SK-N-SH (cell line): ENCODE measurements around the gene M6PR. TPM values are rescaled to one million over a fixed set of nuclear protein-coding genes. Genes with fewer than 3 reads are reported as not detected.

Source experiments
- CTCF ChIA-PET: fragments of 300-600, 350-600 bp; formaldehyde crosslinking; extraction: SDS; loops from one replicate; lab custom pipeline; 2021; lab: Yijun Ruan, JAX
- POLR2A ChIA-PET: fragments of 350-600 bp; sonication (Branson Sonifier 250); formaldehyde crosslinking; extraction: SDS; loops from one replicate; lab custom pipeline; 2020; ENCODE audit warnings: antibody characterized with exemption, inconsistent platforms; lab: Yijun Ruan, JAX
- DNase-seq: peaks from one replicate; pipeline ENCODE4 v3.0.0; 2012
- H2AFZ ChIP-seq: fragments of 200-600 bp; sonication (generic); 2 replicates; pipeline ENCODE4 v1.8.1; 2016; ENCODE audit warnings: antibody characterized with exemption, mild to moderate bottlenecking, low read depth
- H3F3A ChIP-seq: fragments of 200-600 bp; sonication (generic); replicated peaks from 2 replicates; pipeline ENCODE3; 2016; ENCODE audit warnings: antibody characterized with exemption, mild to moderate bottlenecking; ENCODE audit not compliant: insufficient read depth
- H3K27ac ChIP-seq, 2 experiments: fragments of 200-500 bp in 1 of 2; fragments of 200-600 bp in 1 of 2; sonication (Bioruptor generic) in 1 of 2; sonication (generic), shearing (Covaris generic) in 1 of 2; 2 replicates each; pipeline versions ENCODE4 v1.5.1 to v1.6.1; 2014 to 2016; ENCODE audit warnings: low read depth in 2 of 2, inconsistent platforms in 1 of 2, low read length in 1 of 2, mild to moderate bottlenecking in 1 of 2, mixed read lengths in 1 of 2
- H3K27me3 ChIP-seq: fragments of 200-600 bp; sonication (generic), shearing (Covaris generic); 2 replicates; pipeline ENCODE4 v1.6.1; 2016; ENCODE audit warnings: mixed run types; ENCODE audit not compliant: insufficient read depth
- H3K36me3 ChIP-seq, 2 experiments: fragments of 200-500 bp in 1 of 2; fragments of 200-600 bp in 1 of 2; sonication (Bioruptor generic) in 1 of 2; sonication (generic) in 1 of 2; replicated peaks in 1 of 2; 2 replicates each; pipeline versions ENCODE3 to v1.5.1; 2014 to 2016; ENCODE audit warnings: low read length in 1 of 2, mild to moderate bottlenecking in 1 of 2; ENCODE audit not compliant: insufficient read depth in 2 of 2, control insufficient read depth in 1 of 2
- H3K4me1 ChIP-seq, 2 experiments: fragments of 200-500 bp in 1 of 2; fragments of 200-600 bp in 1 of 2; sonication (Bioruptor generic) in 1 of 2; sonication (generic), shearing (Covaris generic) in 1 of 2; 2 replicates each; pipeline versions ENCODE4 v1.5.1 to v1.6.1; 2014 to 2016; ENCODE audit warnings: low read depth in 1 of 2, low read length in 1 of 2, mixed run types in 1 of 2; ENCODE audit not compliant: insufficient read depth in 2 of 2, control insufficient read depth in 1 of 2
- H3K4me2 ChIP-seq: fragments of 200-600 bp; sonication (generic), shearing (Covaris generic); 2 replicates; pipeline ENCODE4 v1.6.1; 2017; ENCODE audit warnings: mixed run types
- H3K4me3 ChIP-seq, 2 experiments: fragments of 200-500 bp in 1 of 2; fragments of 200-600 bp in 1 of 2; sonication (Bioruptor generic) in 1 of 2; sonication (generic), shearing (Covaris generic) in 1 of 2; 2 replicates each; pipeline versions ENCODE4 v1.5.1 to v1.8.1; 2014 to 2016; ENCODE audit warnings: low read depth in 2 of 2, inconsistent platforms in 1 of 2, low read length in 1 of 2, mild to moderate bottlenecking in 1 of 2, mixed read lengths in 1 of 2, moderate library complexity in 1 of 2
- H3K79me2 ChIP-seq: fragments of 200-600 bp; sonication (generic); 2 replicates; pipeline ENCODE4 v1.8.1; 2017; ENCODE audit warnings: mild to moderate bottlenecking; ENCODE audit not compliant: insufficient read depth
- H3K9ac ChIP-seq: fragments of 200-600 bp; sonication (generic); 2 replicates; pipeline ENCODE4 v1.6.1; 2017; ENCODE audit warnings: mixed run types
- H3K9me2 ChIP-seq: fragments of 200-600 bp; sonication (generic); 2 replicates; pipeline ENCODE4 v1.6.1; 2017; ENCODE audit warnings: mixed run types
- H3K9me3 ChIP-seq: fragments of 200-600 bp; sonication (generic); 2 replicates; pipeline ENCODE4 v1.6.1; 2017; ENCODE audit warnings: mixed run types, mild to moderate bottlenecking, moderate library complexity
- H4K20me1 ChIP-seq: fragments of 200-600 bp; sonication (generic); 2 replicates; pipeline ENCODE4 v1.6.1; 2017; ENCODE audit warnings: mild to moderate bottlenecking, mixed run types; ENCODE audit not compliant: insufficient read depth
- CTCF ChIP-seq: fragments of 200-600 bp; sonication (generic); IDR thresholded peaks from 2 replicates; pipeline ENCODE4 v1.6.1; 2017; ENCODE audit warnings: antibody characterized with exemption, mild to moderate bottlenecking, moderate library complexity
- FOSL2 ChIP-seq: IDR thresholded peaks from 2 replicates; pipeline ENCODE4 v1.4.0; 2012; ENCODE audit warnings: low read depth, mild to moderate bottlenecking, moderate library complexity, borderline replicate concordance
- FOXJ3 ChIP-seq: sonication (generic); formaldehyde crosslinking; IDR thresholded peaks from 2 replicates; pipeline ENCODE4 v1.5.1; 2020; ENCODE audit warnings: mild to moderate bottlenecking, missing genetic modification reagents
- GATA2 ChIP-seq: sonication (generic); formaldehyde crosslinking; IDR thresholded peaks from 2 replicates; pipeline ENCODE4 v1.5.0; 2020; ENCODE audit warnings: mild to moderate bottlenecking, missing genetic modification reagents
- MAX ChIP-seq: IDR thresholded peaks from 2 replicates; pipeline ENCODE4 v1.4.0; 2012; ENCODE audit warnings: low read depth
- MEF2A ChIP-seq: IDR thresholded peaks from 2 replicates; pipeline ENCODE4 v1.4.0; 2012; ENCODE audit warnings: low read depth, borderline replicate concordance
- NRF1 ChIP-seq: IDR thresholded peaks from 2 replicates; pipeline ENCODE4 v1.6.1; 2012; ENCODE audit warnings: low read depth, mild to moderate bottlenecking, low read length
- RAD21 ChIP-seq: IDR thresholded peaks from 2 replicates; pipeline ENCODE4 v1.6.1; 2012; ENCODE audit warnings: mild to moderate bottlenecking, low read length
- RCOR1 ChIP-seq: fragments of 150-350 bp; IDR thresholded peaks from 2 replicates; pipeline ENCODE4 v1.6.1; 2017; ENCODE audit warnings: antibody characterized with exemption, low read length
- REST ChIP-seq: IDR thresholded peaks from 2 replicates; pipeline ENCODE4 v1.6.1; 2012; ENCODE audit warnings: mild to moderate bottlenecking, low read depth, low read length, moderate library complexity
- RXRA ChIP-seq: IDR thresholded peaks from 2 replicates; pipeline ENCODE4 v1.4.0; 2012; ENCODE audit warnings: low read depth, mild to moderate bottlenecking, borderline replicate concordance
- SIN3A ChIP-seq: IDR thresholded peaks from 2 replicates; pipeline ENCODE4 v1.6.1; 2012; ENCODE audit warnings: low read depth, mild to moderate bottlenecking, low read length, moderate library complexity, borderline replicate concordance
- TAF1 ChIP-seq: IDR thresholded peaks from 2 replicates; pipeline ENCODE4 v1.6.1; 2012; ENCODE audit warnings: low read depth, mild to moderate bottlenecking, low read length, moderate library complexity, borderline replicate concordance
- TCF12 ChIP-seq: IDR thresholded peaks from 2 replicates; pipeline ENCODE4 v1.4.0; 2012
- TEAD4 ChIP-seq: IDR thresholded peaks from 2 replicates; pipeline ENCODE4 v1.4.0; 2012; ENCODE audit warnings: mild to moderate bottlenecking, borderline replicate concordance; ENCODE audit not compliant: insufficient read depth
- USF1 ChIP-seq: IDR thresholded peaks from 2 replicates; pipeline ENCODE4 v1.4.0; 2012; ENCODE audit warnings: low read depth, borderline replicate concordance
- YY1 ChIP-seq: IDR thresholded peaks from 2 replicates; pipeline ENCODE4 v1.4.0; 2012; ENCODE audit warnings: low read depth, mild to moderate bottlenecking
- ZBTB33 ChIP-seq: IDR thresholded peaks from 2 replicates; pipeline ENCODE4 v1.4.0; 2012; ENCODE audit warnings: low read depth, borderline replicate concordance
- WGBS: methylation state at CpG from one replicate; pipeline ENCODE4 v1.1.6; 2017; ENCODE audit warnings: low lambda C conversion rate; 5-methylcytosine and 5-hydroxymethylcytosine counted together
- polyA plus RNA-seq, 3 experiments: library from polyadenylated mRNA; depleted of rRNA; stranded (reverse); fragments of >200 nt; gene quantifications; 2 replicates each; pipeline ENCODE4 v1.2.3, GENCODE V29; 2012

M6PR gene
- polyA plus RNA-seq, 1 of the 3 experiments (the other 2 are of a cell fraction), result 132 TPM

- Histone ChIP-seq H3K4me1 (no peaks in the 10 kb centered on the region; a peak in 1 of 4 replicates), H2AFZ (no peak overlapping the region), H3K4me3 (no peak overlapping the region), H3K27me3 (no peaks in the 10 kb centered on the region), H4K20me1 (no peaks in the 10 kb centered on the region; the same call in 1 of the 2 replicates), H3K4me2 (no peak overlapping the region), H3K27ac (no peak overlapping the region), H3K9me2 (no peaks in the 10 kb centered on the region), H3K79me2 (peaks cover 5% of the 10 kb centered on the region), H3K9me3 (no peaks in the 10 kb centered on the region), H3K36me3 (no peaks in the 10 kb centered on the region), H3K9ac (no peak overlapping the region), H3F3A (no peaks in the 10 kb centered on the region)
- POLR2A ChIA-PET, result no interaction called here
- no peak for TF ChIP-seq YY1
- no peak for TF ChIP-seq TAF1
- TF ChIP-seq MEF2A, result no peak
- TF ChIP-seq TCF12, result no peak
- no peak for TF ChIP-seq FOXJ3 (CRISPR knock-in tag)
- no peak for TF ChIP-seq USF1
- TF ChIP-seq GATA2 (CRISPR knock-in tag), result no peak
- TF ChIP-seq TEAD4, result no peak
- TF ChIP-seq RXRA, result no peak
- no peak for TF ChIP-seq REST
- no peak for TF ChIP-seq RAD21
- no peak for TF ChIP-seq MAX
- TF ChIP-seq FOSL2, result no peak
- no peak for TF ChIP-seq NRF1
- no peak for TF ChIP-seq SIN3A
- no peak for TF ChIP-seq ZBTB33
- no peak for TF ChIP-seq CTCF
- TF ChIP-seq RCOR1, result no peak
- DNase-seq, result no peak
- CTCF ChIA-PET, result no interaction called here
- WGBS, result 91% methylated on average over 8 of the region's 8 CpGs
Measured at GRCh38 chr12:8953773-8954402, 4.4 kb upstream of the M6PR start.
